GM20000 (cell line): Measurements from ENCODE around the gene PID1.

Experiments used
- DNase-seq: peaks from one replicate; pipeline ENCODE4 v3.0.0; 2012; ENCODE audit warnings: low spot score
- CTCF ChIP-seq: IDR thresholded peaks from 2 replicates; pipeline ENCODE4 v1.5.1; 2012; ENCODE audit warnings: mild to moderate bottlenecking, control low read depth; ENCODE audit errors: extremely low read depth, missing control alignments

PID1 gene

DNA sequence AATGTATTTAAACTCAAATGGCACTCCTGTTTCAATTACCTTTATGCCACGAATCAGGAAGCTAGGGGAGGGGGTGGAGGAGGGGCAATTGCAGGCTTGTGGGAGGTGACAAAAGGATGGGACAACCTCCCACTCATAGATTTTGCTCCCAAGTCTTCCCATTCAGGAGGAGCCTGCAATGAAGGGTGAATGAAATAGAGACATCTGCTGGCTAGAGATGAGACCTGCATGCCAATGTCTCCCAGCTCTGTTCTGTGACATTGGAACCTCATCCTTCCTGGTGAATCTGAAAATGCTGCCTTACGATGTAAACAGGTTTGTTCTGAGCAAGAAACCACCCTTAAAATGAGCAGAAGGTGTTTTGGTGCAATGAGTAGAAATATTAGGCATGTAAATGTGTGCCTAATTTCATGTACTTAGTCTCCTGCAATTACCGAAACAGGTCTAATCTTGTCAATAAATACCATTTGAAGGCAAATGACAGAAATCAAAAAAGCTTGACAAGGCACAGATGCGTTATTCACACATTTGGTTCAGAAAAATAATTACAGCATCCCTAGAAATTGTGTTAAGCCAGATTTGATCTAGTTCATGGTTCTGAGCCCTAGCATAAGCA, 2.7 kb upstream of the PID1 start:
- TF ChIP-seq CTCF: peak; percentile 54
- peak; percentile 62 for DNase-seq

GRCh38 chr2:229273006-229273722, 2.1 kb upstream of the PID1 start:
- no peak for DNase-seq
- no peak for TF ChIP-seq CTCF

DNA sequence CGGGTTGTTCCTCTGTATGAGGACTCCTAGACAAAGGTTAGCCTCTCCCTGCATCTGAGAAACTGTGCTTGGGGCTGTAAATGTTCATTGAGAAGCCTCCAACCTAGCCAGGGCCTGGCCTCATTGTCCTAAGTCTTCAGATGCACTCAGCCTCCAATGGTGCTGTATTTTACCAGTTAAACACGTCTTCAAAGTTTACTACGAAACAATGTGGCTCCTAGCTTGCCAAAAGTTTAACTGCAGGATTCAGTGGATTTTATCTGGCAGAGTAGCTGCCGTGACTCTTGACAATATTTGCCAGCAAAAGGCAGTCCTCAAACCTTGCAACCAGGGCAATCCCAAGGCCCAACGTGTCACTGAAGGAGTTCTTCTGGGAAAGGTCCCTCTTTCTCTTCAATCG, 1.1 kb downstream of the PID1 start:
- no peak for TF ChIP-seq CTCF
- no peak for DNase-seq

DNA sequence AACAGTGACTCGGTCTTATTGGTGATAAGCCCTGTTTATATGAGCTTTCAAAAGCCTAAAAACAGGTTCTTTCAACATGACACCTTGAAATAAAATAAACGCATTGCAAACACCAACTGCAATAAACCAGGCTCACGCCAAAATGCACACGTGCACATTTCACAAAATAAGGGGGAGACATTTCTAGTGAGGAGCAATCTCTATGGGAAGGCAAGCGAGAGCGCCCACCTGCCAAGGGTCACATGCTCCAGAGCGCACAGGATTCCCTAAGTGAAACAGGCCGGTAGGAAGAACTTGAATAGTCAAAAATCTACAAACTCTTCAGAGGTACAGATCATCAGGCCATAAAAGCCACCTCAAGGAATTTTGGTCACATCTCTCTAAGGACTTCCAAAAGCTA, 1.9 kb downstream of the PID1 start:
- DNase-seq: no peak
- TF ChIP-seq CTCF: no peak

DNA sequence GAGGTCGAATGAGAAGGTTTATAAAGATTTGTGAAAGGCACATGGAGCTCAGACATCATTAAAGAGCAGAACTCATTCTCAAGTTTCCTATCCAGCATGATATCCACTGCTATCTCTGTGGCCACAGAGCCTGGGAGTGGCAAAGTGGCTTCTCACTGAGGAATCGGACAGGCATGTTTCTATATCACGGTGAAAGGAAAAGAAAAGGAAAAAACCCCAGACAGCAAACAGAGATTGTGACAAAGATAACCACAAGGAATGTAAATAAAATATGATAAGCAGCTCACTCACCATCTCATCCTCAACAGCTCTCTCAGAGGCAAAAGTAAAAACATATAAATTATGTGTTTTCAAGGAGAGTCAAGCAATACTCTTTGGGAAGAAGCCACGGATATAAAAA, 2.5 kb downstream of the PID1 start:
- no peak for DNase-seq
- TF ChIP-seq CTCF: no peak

- TF ChIP-seq CTCF: no peak
- DNase-seq: no peak
Measured at GRCh38 chr2:229267080-229267479, 4.0 kb downstream of the PID1 start.

- DNase-seq: no peak
- TF ChIP-seq CTCF: no peak
Measured at GRCh38 chr2:229265727-229266126, 5.4 kb downstream of the PID1 start.
